Lung microvascular endothelial cell (primary cell): ENCODE measurements around the gene TTLL1. TPM values are rescaled to one million over a fixed set of nuclear protein-coding genes. Genes with fewer than 3 reads are reported as not detected.
A peak's percentile ranks its signal among the peaks of the same experiment; 100 is the strongest.
"Not testable (repeated sequence)": the region's sequence is repeated elsewhere in the genome, so short reads cannot be mapped to it uniquely, and the experiment has no call there.

Experiments used
- DNase-seq, 2 donors: peaks; one replicate each; pipeline versions ENCODE4 v3.0.0 to v3.0.0-alpha.2; 2010; ENCODE audit warnings: low read depth in 2 of 2
- total RNA-seq: library from RNA; depleted of rRNA; stranded (reverse); fragments of >200 nt; gene quantifications from 2 replicates; pipeline ENCODE4 v1.2.1, GENCODE V29; 2014

The TTLL1 gene
- total RNA-seq, 1 donor from 2014 or later = 9.9 TPM

DNA sequence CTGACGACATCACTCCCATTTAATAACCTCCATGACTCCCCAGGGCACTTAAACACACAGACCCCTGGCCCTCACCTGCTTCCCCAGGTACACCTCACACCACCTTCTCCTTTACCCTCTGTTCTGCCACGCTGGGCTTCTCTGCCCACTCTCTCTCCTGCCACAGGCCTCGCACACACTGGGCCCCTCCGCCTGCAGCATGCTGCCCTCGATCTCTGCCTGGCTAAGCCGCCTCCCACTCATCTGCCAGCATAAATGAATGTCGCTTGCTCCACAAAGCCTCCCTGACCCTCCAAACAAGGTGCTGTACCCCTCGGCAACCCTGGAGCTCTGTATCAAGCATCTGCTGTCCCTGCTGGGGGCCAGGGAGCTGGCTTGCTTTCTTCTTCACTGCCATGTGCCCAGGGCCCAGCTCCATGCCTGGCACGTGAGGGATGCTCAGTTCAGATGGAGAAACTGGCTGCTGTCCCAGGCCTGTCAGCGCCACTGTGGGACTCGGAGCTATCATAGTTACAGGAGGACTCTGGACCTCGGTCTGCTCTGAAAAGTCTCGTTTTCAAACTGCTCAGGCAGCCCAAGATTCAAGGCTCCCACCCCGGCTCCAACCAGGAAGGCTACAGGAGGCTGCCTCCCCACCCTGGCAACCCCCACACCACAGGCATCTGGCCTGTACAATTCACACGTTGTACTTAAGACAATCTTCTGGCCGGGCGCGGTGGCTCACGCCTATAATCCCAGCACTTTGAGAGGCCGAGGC, 11.9 kb downstream of the TTLL1 start:
- no peak for DNase-seq

DNA sequence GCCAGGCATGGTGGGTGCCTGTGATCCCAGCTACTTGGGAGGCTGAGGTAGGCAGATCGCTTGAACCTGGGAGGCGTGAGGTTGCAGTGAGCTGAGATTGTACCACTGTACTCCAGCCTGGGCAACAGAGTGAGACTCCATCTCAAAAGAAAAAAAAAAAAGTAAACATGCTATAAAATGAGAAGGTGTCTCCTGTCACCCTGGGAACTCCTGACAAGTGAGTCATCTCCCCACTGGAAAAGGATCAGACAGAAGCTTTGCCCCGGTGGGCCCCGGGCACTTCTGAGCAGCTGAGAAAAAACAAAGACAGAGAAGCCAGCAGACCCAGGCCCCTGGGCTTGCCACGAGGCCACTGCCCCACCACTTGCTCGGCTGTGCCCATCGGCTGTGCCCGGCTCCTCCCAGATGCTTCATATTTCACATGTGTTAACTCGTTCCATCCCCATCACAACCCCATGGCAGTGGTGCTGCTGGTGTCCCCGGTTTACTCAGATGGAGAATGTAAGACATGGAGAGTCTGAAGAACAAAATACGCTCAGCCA, 22.3 kb downstream of the TTLL1 start:
- peak; percentile 32 to 74 for DNase-seq

GRCh38 chr22:43066134-43066533, 23.1 kb downstream of the TTLL1 start:
- DNase-seq = peak in 1 of 2 donors; percentile 46

GRCh38 chr22:43060183-43060582, 29.0 kb downstream of the TTLL1 start:
- peak; percentile 38 to 47 for DNase-seq

GRCh38 chr22:43057641-43058040, 31.6 kb downstream of the TTLL1 start:
- DNase-seq = no peak

DNA sequence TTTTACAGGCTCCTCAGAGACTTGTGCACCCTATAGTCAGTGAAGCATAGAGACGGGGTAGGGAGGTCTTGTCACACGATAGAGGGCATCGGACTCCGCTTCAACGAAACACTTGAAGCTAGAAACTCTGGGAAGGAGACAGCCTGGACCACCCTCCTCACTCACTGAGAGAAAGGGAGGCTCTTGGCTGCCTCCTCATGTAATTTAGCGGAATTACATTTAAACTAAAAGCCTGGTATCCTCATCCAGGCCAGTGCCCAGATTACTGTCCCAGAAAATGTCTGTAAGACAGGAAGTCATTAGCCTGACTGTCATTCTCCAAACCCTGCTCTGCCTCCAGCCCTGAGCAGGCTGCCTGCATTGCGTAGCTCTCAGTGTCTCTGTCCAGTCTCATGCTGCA, 36.0 kb downstream of the TTLL1 start:
- DNase-seq = peak in 1 of 2 donors; percentile 13

DNA sequence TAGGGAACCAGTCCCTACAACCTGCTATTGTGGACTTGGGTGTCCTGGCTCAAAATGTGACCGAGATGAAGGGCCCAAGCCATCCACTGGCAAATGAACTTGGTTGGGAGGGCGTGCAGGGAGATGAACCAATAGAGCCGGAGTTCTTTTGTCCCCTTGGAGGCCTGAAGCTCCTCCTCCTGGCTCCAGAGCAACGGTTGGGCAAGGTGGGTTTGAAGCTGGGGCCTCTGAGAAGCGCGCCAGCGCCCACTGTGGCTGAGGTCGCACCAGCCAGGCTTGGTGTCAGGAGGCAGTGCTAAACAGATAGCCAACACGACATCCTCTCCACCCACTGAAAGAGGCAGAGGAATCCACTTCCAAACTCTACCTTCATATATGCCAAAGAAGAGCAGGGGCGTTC, 38.2 kb downstream of the TTLL1 start:
- no peak for DNase-seq

DNA sequence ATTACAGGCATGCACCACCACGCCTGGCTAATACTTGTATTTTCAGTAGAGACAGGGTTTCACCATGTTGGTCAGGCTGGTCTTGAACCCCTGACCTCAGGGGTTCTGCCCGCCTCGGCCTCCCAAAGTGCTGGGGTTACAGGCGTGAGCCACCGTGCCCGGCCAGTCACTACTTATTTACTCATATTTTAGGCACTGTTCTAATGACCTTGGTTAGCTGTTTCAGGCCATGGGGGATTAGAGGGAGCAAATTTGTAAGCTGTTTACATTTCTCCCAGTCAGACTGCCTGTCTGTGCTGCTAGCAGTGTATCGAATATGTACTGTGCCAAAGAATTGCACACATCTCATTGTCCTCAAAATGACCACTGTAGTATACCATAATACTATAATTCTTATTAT, 41.6 kb downstream of the TTLL1 start:
- no peak for DNase-seq

- no peak for DNase-seq
Measured at GRCh38 chr22:43044290-43044712, 44.9 kb downstream of the TTLL1 start.

DNA sequence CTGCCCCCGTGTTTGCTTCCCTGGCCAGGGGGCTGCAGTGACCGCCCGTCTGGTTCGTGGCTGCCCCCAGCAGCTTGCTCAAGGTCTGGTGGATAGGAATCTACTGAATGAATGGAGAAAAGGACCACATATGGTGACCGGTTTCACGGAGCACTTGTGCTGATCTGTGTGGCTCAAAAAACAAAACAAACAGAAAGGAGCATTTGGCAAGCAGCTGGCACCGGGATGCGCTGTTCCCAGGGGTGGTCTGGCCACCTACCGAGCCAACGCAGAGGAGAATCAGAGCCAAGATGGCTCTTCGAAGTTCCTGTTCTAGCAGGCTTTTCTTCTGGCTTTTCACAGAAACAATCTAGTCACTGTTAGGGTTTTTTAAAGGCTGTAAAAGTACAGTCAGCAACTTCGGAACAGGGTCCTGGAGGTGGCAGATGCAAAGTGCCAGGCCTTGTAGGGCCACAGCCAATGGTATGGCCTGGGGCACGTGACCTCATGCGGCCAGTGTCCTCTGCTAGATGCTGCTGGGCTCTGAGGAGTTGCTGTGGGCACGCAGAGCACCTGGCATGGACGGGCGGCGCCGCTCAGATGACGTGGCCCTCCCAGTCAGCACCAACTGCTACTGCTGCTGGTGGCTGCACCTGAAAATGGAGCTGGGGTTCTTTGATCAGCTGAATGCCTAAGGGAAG, 47.0 kb downstream of the TTLL1 start:
- no peak for DNase-seq

DNA sequence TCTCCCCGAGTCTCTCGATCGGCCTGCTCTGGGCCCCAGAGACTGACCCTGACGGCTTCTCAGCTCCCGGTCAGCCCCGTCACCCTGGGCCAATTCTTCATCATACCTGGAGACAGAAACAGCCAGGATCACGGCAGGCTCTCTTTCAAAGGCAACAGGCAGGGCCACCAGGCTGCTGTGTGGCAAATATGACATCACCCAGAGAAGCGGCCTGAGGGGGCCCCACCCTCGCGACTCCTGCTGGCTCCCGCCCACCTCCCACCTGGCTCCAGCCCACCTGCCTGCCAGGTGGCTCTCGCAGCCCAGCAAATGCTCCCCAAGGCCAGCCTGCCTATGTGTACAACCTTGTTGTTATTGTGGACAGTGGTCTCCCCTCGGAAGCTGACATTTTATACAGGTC, 49.4 kb downstream of the TTLL1 start:
- no peak for DNase-seq

GRCh38 chr22:43038325-43038724, 50.9 kb downstream of the TTLL1 start:
- no peak for DNase-seq

DNA sequence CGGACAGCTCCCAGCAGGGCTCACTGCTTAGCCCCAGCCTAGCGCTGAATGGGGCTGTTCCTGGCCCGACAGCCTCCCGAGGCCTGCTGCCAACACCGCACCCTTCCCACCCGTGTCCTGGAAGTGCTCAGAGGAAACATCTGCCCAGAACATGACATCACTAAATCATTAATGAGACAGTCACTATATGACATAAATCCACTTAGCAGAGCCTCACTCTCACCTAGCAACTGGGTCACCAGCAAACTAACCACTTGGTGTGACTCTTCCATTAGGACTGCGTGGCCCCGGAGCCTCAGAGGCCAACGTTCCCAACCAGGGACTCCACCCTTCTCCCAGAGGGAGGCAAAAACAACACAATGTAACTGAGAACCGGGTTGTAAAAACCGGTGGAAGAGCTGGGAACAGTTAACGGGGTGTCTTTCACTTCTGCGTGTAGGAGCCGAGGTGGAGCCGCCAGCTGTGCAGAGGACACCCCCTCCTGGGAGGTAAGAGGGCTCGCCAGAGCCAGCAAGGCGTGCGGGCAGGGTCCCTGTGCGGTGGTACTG, 52.8 kb downstream of the TTLL1 start:
- DNase-seq = peak; percentile 97

DNA sequence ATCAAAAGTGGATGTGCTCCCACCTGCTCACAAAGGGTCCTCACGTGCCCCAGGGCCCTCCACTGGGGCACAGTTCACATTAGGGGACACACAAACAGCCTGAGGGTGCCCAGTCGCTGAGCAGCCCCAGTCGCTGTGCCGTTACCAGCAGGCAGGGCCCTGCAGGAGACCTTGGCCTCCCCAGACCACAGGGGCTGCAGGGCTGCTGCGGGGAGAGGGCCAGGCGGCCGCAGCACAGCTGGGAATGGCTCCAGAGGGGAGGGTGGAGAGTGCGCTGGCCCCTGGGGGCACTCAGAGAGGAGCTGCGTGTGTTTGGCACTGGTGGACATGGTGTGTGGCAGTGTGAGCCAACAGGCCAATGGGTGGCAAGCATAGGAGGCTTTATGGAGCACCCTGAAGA, 53.9 kb downstream of the TTLL1 start:
- DNase-seq = no peak

- no peak for DNase-seq
Measured at GRCh38 chr22:43031617-43032016, 57.6 kb downstream of the TTLL1 start.

DNA sequence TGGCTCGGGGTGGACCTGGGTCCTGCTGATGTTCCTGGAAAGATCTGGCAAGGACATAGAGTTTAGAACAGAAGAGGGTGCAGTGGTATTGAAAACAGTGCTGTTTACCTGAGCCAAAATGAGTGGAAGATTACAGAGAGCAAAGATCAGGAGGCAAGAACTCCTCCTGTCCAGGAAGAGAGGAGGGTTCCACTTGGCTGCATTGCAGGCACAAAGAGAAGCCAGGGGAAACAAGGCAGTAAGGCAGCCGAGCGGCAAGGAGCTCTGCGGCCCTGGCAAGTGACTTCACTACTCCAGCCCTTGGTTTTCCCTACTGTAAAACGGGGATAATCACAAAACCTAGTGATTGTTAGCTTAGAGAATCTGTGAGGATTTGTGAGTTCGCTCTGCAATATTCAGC, 70.6 kb downstream of the TTLL1 start:
- DNase-seq = no peak

DNA sequence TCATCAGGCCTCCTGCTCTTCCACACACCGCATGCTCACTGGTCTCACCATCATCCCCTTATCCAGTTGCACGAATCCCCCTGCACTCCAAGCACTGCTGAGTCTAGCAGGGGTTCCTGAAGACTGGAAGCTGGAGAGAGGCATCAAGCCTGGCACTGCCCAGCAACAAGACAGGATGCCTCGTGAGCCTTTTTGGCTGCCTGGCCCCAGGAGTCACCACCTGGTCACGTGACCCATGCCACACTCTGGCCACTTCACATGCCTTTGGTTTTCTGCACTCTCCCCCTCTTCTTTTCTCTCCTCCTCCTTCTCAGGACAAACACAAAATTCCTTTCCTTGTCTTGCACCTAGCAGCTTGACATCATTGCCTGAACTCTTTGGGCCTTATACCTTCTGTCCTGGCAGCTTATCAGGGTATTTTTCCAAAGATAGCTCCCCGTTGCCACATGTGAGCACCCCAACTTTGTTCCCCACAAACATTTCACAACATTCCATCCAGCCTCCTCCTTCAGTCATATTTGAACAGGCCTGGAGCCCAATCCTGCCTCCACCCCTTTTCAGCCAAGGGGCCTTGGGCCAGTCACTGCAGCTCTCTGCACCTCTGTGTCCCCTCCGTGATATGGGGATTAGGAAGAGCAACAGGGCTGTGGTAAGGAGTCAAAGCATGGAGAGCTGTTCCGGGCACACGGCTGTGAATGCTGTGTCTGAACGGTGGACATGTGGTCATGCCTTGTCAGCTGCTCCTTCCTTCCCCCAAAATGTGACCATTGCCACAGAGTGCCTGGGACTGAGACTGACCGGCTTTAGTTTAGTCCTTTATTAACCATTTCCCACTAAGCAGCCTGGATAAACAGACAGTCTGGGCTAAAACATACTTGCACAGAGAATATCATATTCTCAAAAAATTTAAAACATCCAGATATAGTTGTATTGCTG, 71.4 kb downstream of the TTLL1 start:
- DNase-seq = no peak

DNA sequence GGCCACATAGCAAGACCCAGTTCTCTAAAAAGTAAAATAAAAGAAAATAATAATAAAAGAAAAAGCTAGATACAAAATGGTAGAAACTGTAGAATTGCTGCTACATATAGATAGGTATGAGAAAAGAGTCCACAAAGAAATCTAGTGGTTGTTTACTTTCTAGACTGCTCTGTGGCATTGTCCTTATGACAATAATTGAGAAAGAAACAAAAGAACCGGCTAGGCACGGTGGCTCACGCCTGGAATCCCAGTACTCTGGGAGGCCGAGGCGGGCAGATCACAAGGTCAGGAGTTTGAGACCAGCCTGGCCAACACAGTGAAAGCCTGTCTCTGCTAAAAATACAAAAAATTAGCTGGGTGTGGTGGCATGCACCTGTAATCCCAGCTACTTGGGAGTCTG, 73.0 kb downstream of the TTLL1 start:
- not testable (repeated sequence) for DNase-seq

DNA sequence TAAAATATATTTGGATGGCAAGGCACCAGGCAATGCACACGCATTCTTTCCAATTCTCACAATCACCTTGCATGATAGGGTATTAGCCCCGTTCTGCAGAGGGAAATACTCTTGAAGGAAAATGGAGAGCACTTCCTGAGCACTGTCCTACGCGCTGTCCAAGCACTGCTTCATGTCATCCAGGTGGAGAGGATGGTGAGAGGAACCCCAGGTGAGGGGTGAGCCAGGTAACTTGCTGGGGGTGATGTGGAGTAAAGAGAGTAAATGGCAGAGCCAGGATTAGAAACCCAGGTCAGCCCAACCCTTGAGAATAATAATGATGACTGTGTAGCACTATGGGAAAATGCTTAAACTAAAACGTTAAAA, 73.5 kb downstream of the TTLL1 start:
- no peak for DNase-seq

DNA sequence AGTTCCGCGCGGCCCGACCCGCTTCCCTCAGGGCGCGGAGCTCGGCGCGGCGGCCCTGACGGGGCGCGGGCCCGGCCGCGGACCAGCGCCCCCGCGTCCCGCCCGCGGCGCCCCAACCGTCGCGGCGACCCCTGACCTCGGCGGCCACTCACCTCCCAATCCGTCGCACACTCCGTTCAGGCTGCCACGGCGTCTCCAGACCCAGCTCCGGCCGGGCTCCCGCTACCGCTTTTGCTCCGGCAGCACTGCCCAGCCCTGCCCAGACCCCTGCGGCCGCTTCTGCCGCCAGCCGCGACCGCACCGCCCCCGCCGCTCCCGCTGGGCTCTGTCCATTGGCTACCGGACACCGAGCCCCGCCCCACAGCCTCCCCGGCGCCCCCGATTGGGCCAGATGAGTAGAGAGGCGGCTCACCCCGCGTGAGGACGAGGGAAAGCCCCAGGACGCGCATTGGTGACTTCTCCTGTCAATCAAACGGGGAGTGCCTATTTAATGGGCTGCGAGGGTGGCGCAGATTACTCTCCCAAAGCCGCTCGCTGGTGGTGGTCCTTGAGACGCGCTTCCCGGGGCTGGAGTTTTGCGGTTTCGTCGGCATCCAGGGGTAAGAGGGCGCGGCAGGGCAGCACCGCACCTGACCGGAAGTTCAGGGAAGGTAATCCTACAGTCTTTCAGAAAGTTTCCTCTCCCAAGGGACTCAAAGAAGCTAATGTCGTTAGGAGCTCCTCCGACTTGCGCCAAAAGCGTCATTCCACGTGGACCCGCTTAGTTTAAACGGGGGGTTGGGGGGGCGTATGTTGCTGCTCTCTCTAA, 74.1 kb downstream of the TTLL1 start, which contains the start of gene PACSIN2:
TSS of gene PACSIN2 (minus strand) at position 281 of the 808 bp plus-strand sequence. CDS start 103,069 bp downstream, outside the sequence.
- DNase-seq = peak; percentile 98 to 99
